IMR-90 (cell line): Measurements from ENCODE around the gene GADL1. TPM values are rescaled to one million over a fixed set of nuclear protein-coding genes. Genes with fewer than 3 reads are reported as not detected.

Experiments used
- ATAC-seq: fragments of 200-7000 bp; cut with Tn5 transposase; 2 replicates; pipeline ENCODE4 v1.9.1; 2020; ENCODE audit warnings: low read depth, mild to moderate bottlenecking, moderate library complexity
- BruUV-seq: library from RNA; stranded (reverse); fragments of 400-500 nt; replicated peaks from 2 replicates; lab custom pipeline; 2021; lab: Mats Ljungman, UMichigan
- CTCF ChIA-PET: fragments of 300-600 bp; formaldehyde crosslinking; extraction: SDS; loops from one replicate; lab custom pipeline; 2021; ENCODE audit warnings: antibody characterized with exemption; lab: Yijun Ruan, JAX
- POLR2A ChIA-PET: fragments of 300-600 bp; sonication (Branson Sonifier 250); formaldehyde crosslinking; loops from one replicate; lab custom pipeline; 2022; ENCODE audit warnings: antibody characterized with exemption; ENCODE audit not compliant: unreplicated experiment; lab: Charles Lee
- DNase-seq: peaks from one replicate; pipeline ENCODE4 v3.0.0; 2013
- H2AFZ ChIP-seq: replicated peaks from 2 replicates; pipeline ENCODE3; 2013; ENCODE audit warnings: low read length, mild to moderate bottlenecking; ENCODE audit not compliant: poor library complexity
- H2AK5ac ChIP-seq: 2 replicates; pipeline ENCODE4 v1.6.1; 2013; ENCODE audit warnings: low read depth, low read length, inconsistent platforms
- H2AK9ac ChIP-seq: replicated peaks from 2 replicates; pipeline ENCODE3; 2013; ENCODE audit warnings: mild to moderate bottlenecking, low read depth, low read length, moderate library complexity; ENCODE audit not compliant: poor library complexity
- H2BK120ac ChIP-seq: 2 replicates; pipeline ENCODE4 v1.6.1; 2013; ENCODE audit warnings: low read depth, low read length, inconsistent platforms
- H2BK15ac ChIP-seq: 3 replicates; pipeline ENCODE4 v1.6.1; 2013; ENCODE audit warnings: low read depth, low read length, inconsistent platforms
- H2BK20ac ChIP-seq: 2 replicates; pipeline ENCODE4 v1.6.1; 2013; ENCODE audit warnings: low read depth, mild to moderate bottlenecking, inconsistent platforms, low read length, moderate library complexity
- H2BK5ac ChIP-seq: 2 replicates; pipeline ENCODE4 v1.6.1; 2013; ENCODE audit warnings: mild to moderate bottlenecking, low read depth, low read length, inconsistent platforms; ENCODE audit not compliant: poor library complexity, severe bottlenecking
- H3K14ac ChIP-seq: replicated peaks from 2 replicates; pipeline ENCODE4 v1.6.1; 2013; ENCODE audit warnings: low read depth, low read length, inconsistent platforms
- H3K18ac ChIP-seq: 2 replicates; pipeline ENCODE4 v1.6.1; 2013; ENCODE audit warnings: low read depth, low read length, control low read depth
- H3K23ac ChIP-seq: 2 replicates; pipeline ENCODE4 v1.6.1; 2013; ENCODE audit warnings: low read depth, low read length, inconsistent platforms
- H3K27ac ChIP-seq: 2 replicates; pipeline ENCODE4 v1.5.1; 2013; ENCODE audit warnings: mild to moderate bottlenecking, control low read depth, low read length; ENCODE audit not compliant: insufficient read depth
- H3K27me3 ChIP-seq: 2 replicates; pipeline ENCODE4 v1.6.1; 2013; ENCODE audit warnings: low read length; ENCODE audit not compliant: control insufficient read depth, insufficient read depth
- H3K36me3 ChIP-seq: 2 replicates; pipeline ENCODE4 v1.6.1; 2013; ENCODE audit warnings: low read length, mixed read lengths; ENCODE audit not compliant: control insufficient read depth, insufficient read depth
- H3K4ac ChIP-seq: 2 replicates; pipeline ENCODE4 v1.6.1; 2013; ENCODE audit warnings: low read depth, low read length, inconsistent platforms
- H3K4me1 ChIP-seq: 2 replicates; pipeline ENCODE4 v1.6.1; 2013; ENCODE audit warnings: low read length, mixed read lengths; ENCODE audit not compliant: control insufficient read depth, insufficient read depth
- H3K4me2 ChIP-seq: 2 replicates; pipeline ENCODE4 v1.6.1; 2013; ENCODE audit warnings: low read depth, mild to moderate bottlenecking, control low read depth, low read length, moderate library complexity
- H3K4me3 ChIP-seq: 2 replicates; pipeline ENCODE4 v1.5.1; 2013; ENCODE audit warnings: low read depth, mild to moderate bottlenecking, control low read depth, low read length, moderate library complexity; ENCODE audit not compliant: insufficient read depth
- H3K56ac ChIP-seq: 2 replicates; pipeline ENCODE4 v1.6.1; 2013; ENCODE audit warnings: low read length, inconsistent platforms; ENCODE audit not compliant: insufficient read depth; ENCODE audit errors: extremely low read depth
- H3K79me1 ChIP-seq, 2 experiments: 2 replicates each; pipeline ENCODE4 v1.6.1; 2013; ENCODE audit warnings: low read length in 2 of 2, inconsistent platforms in 1 of 2, low read depth in 1 of 2
- H3K9ac ChIP-seq: 2 replicates; pipeline ENCODE4 v1.6.1; 2013; ENCODE audit warnings: low read depth, low read length, control low read depth
- H3K9me1 ChIP-seq: 2 replicates; pipeline ENCODE4 v1.6.1; 2013; ENCODE audit warnings: low read length, inconsistent platforms; ENCODE audit not compliant: insufficient read depth
- H3K9me3 ChIP-seq: 2 replicates; pipeline ENCODE4 v1.6.1; 2013; ENCODE audit warnings: low read length; ENCODE audit not compliant: control insufficient read depth, insufficient read depth
- H4K20me1 ChIP-seq: 2 replicates; pipeline ENCODE4 v1.6.1; 2013; ENCODE audit warnings: low read length, inconsistent platforms; ENCODE audit not compliant: insufficient read depth
- H4K5ac ChIP-seq: 2 replicates; pipeline ENCODE4 v1.6.1; 2013; ENCODE audit warnings: mild to moderate bottlenecking, low read depth, low read length, control low read depth
- H4K8ac ChIP-seq, 2 experiments: 2 replicates each; pipeline ENCODE4 v1.6.1; 2013; ENCODE audit warnings: low read depth in 2 of 2, low read length in 2 of 2, control low read depth in 1 of 2, inconsistent platforms in 1 of 2
- H4K91ac ChIP-seq: 2 replicates; pipeline ENCODE4 v1.6.1; 2013; ENCODE audit warnings: low read depth, low read length, inconsistent platforms; ENCODE audit not compliant: insufficient read depth
- FOS ChIP-seq: fragments of 150-350 bp; IDR thresholded peaks from 2 replicates; pipeline ENCODE4 v1.6.1; 2016; ENCODE audit warnings: low read depth, low read length
- RCOR1 ChIP-seq: IDR thresholded peaks from 2 replicates; pipeline ENCODE4 v1.6.1; 2012; ENCODE audit warnings: mild to moderate bottlenecking, low read length, improper control_type of control experiment; ENCODE audit not compliant: insufficient replicate concordance
- WGBS, 2 experiments: methylation state at CpG; one replicate each; pipeline versions ENCODE4 v1.1.5 to v1.1.7; 2013; ENCODE audit warnings: missing lambda C conversion rate in 2 of 2; ENCODE audit not compliant: insufficient read length in 1 of 2; ENCODE audit errors: extremely low coverage in 2 of 2; 5-methylcytosine and 5-hydroxymethylcytosine counted together
- dilution Hi-C: fragments of 300-500 bp; cut with HindIII; formaldehyde crosslinking; loops from one replicate; pipeline ENCODE4 v1.14.3; 2018; ENCODE audit warnings: low sequenced_read_pairs; ENCODE audit not compliant: unreplicated experiment
- in situ Hi-C: fragments of 300-500 bp; cut with MboI; formaldehyde crosslinking; loops from 3 replicates; pipeline ENCODE4 v1.14.3; 2019; ENCODE audit warnings: low sequenced_read_pairs, inconsistent platforms, mixed read lengths
- intact Hi-C: fragments of 100-400 bp; cut with micrococcal nuclease; formaldehyde crosslinking; loops from 2 replicates; pipeline ENCODE4 v1.10.0; 2022
- polyA plus RNA-seq, 3 experiments: library from polyadenylated mRNA; depleted of rRNA; stranded (reverse); fragments of >200 nt; gene quantifications; 2 replicates each; pipeline ENCODE4 v1.2.3, GENCODE V29; 2012; ENCODE audit warnings: low replicate concordance in 1 of 3
- total RNA-seq: library from RNA; depleted of rRNA; stranded (reverse); fragments of >200 nt; gene quantifications from 2 replicates; pipeline ENCODE4 v1.2.3, GENCODE V29; 2012

GADL1 gene
- total and polyA plus RNA-seq, 2 of the 4 experiments (the other 2 are of a cell fraction), result not detected

- Histone ChIP-seq H3K23ac (peak overlapping the region; percentile 74), H3K79me1 (peaks cover 5 to 38% of the 10 kb centered on the region in 2 experiments; a peak in 3 of 4 replicates), H3K9ac (peak overlapping the region; percentile 47; the same call in 1 of the 2 replicates), H2AK9ac (peak overlapping the region; percentile 1), H4K91ac (peak overlapping the region; percentile 40), H3K4me1 (peaks cover 10% of the 10 kb centered on the region), H3K27ac (peak overlapping the region; percentile 66), H3K9me3 (no peaks in the 10 kb centered on the region), H3K56ac (peak overlapping the region; percentile 18; the same call in 1 of the 2 replicates), H2AFZ (no peak overlapping the region), H2BK20ac (peak overlapping the region; percentile 44), H3K4me2 (peak overlapping the region; percentile 19; the same call in 1 of the 2 replicates), H3K4me3 (no peak overlapping the region), H3K4ac (peak overlapping the region; percentile 77), H3K27me3 (no peaks in the 10 kb centered on the region), H3K18ac (peak overlapping the region; percentile 71), H2BK120ac (peak overlapping the region; percentile 80), H2BK15ac (0 out of 3 replicates have a peak overlapping the region, but pooled peaks have one; percentile 5), H2AK5ac (peak overlapping the region; percentile 24; the same call in 1 of the 2 replicates), H3K14ac (peak overlapping the region; percentile 6), H4K5ac (peak overlapping the region; percentile 83), H4K8ac (peak overlapping the region; percentile 26 to 38), H4K20me1 (no peaks in the 10 kb centered on the region), H2BK5ac (peak overlapping the region; percentile 25), H3K36me3 (peaks cover 23% of the 10 kb centered on the region), H3K9me1 (peaks cover 11% of the 10 kb centered on the region)
- CTCF ChIA-PET, result interaction anchor here (0.7 to 0.8 kb wide), 2 partner anchors 185 to 588 kb away, joined by 3 to 4 read pairs; no protein-coding TSS in a partner anchor
- DNase-seq, result peak; percentile 75
- intact Hi-C loops (loop anchor here (1.0 kb wide), 1 partner anchor 587 kb away; no protein-coding TSS in a partner anchor), in situ Hi-C loops (no loop called here), dilution Hi-C loops (no loop called here)
- BruUV-seq, result no TSS peak
- POLR2A ChIA-PET, result interaction anchor here (0.8 kb wide), 1 partner anchor 83 kb away, joined by 3 read pairs; the partner anchor contains the start of gene TGFBR2
- peak; percentile 56 for ATAC-seq
- WGBS, 2 experiments, result no CpG with 5 or more reads among the region's 10 CpGs
- no peak for TF ChIP-seq RCOR1
- 0 out of 2 replicates have a peak, but pooled peaks have one; percentile 20 for TF ChIP-seq FOS
Observed at GRCh38 chr3:30688776-30689641, 205.5 kb downstream of the GADL1 start.
